A673 (cell line): ENCODE results near the gene PID1. TPM values are rescaled to one million over a fixed set of nuclear protein-coding genes. Genes with fewer than 3 reads are reported as not detected.

Experiments
- BruUV-seq: library from RNA; stranded (reverse); fragments of 400-500 nt; replicated peaks from 2 replicates; lab custom pipeline; 2021; lab: Mats Ljungman, UMichigan
- CTCF ChIA-PET: fragments of 300-600 bp; sonication (Branson Sonifier 250); formaldehyde crosslinking; loops from one replicate; lab custom pipeline; 2022; ENCODE audit warnings: antibody characterized with exemption; lab: Charles Lee
- POLR2A ChIA-PET: fragments of 300-600 bp; sonication (Branson Sonifier 250); formaldehyde crosslinking; loops from one replicate; lab custom pipeline; 2022; ENCODE audit warnings: antibody characterized with exemption; ENCODE audit not compliant: low non-redundant PET; lab: Charles Lee
- DNase-seq: peaks from one replicate; pipeline ENCODE4 v3.0.0-alpha.2; 2015; ENCODE audit warnings: low spot score
- H3K27ac ChIP-seq: fragments of 200-600 bp; sonication (generic); 2 replicates; pipeline ENCODE4 v1.5.1; 2016; ENCODE audit warnings: mixed run types, low read depth, mild to moderate bottlenecking, mixed read lengths, antibody characterized with exemption, low read length; ENCODE audit not compliant: poor library complexity, severe bottlenecking
- H3K27me3 ChIP-seq: fragments of 200-600 bp; sonication (generic); replicated peaks from 2 replicates; pipeline ENCODE4 v1.6.1; 2017; ENCODE audit warnings: mixed run types, low read depth, mild to moderate bottlenecking, mixed read lengths, antibody characterized with exemption, low read length; ENCODE audit not compliant: insufficient read depth, poor library complexity
- H3K36me3 ChIP-seq: fragments of 200-600 bp; sonication (generic); 2 replicates; pipeline ENCODE4 v1.6.1; 2016; ENCODE audit warnings: mixed run types, mild to moderate bottlenecking, mixed read lengths, antibody characterized with exemption, low read length; ENCODE audit not compliant: insufficient read depth, poor library complexity, severe bottlenecking
- H3K4me1 ChIP-seq: fragments of 200-600 bp; sonication (generic); 2 replicates; pipeline ENCODE4 v1.6.1; 2017; ENCODE audit warnings: mixed run types, mild to moderate bottlenecking, mixed read lengths, antibody characterized with exemption, low read length; ENCODE audit not compliant: insufficient read depth, poor library complexity, severe bottlenecking
- H3K4me3 ChIP-seq: fragments of 200-600 bp; sonication (generic); 2 replicates; pipeline ENCODE4 v1.5.1; 2016; ENCODE audit warnings: low read depth, mixed run types, mild to moderate bottlenecking, mixed read lengths, low read length; ENCODE audit not compliant: poor library complexity, severe bottlenecking
- H3K9me3 ChIP-seq: fragments of 200-600 bp; sonication (generic); 2 replicates; pipeline ENCODE4 v1.6.1; 2016; ENCODE audit warnings: mixed run types, low read depth, mild to moderate bottlenecking, mixed read lengths, antibody characterized with exemption, low read length; ENCODE audit not compliant: poor library complexity, severe bottlenecking
- EZH2 ChIP-seq: fragments of 200-600 bp; sonication (generic); IDR thresholded peaks from 2 replicates; pipeline ENCODE4 v1.6.1; 2017; ENCODE audit warnings: borderline replicate concordance, low read depth, mild to moderate bottlenecking, mixed read lengths, antibody characterized with exemption, low read length; ENCODE audit not compliant: poor library complexity, severe bottlenecking
- intact Hi-C: fragments of 100-400 bp; cut with micrococcal nuclease; formaldehyde crosslinking; loops from one replicate; pipeline ENCODE4 v1.10.0; 2022; ENCODE audit not compliant: unreplicated experiment
- total RNA-seq: library from RNA; stranded (reverse); gene quantifications from 2 replicates; pipeline ENCODE4 v1.2.3, GENCODE V29; 2021
- TF ChIP-seq, protein P1 (sequence below): fragments of 300-800, 200-600 bp; sonication (generic); conservative IDR thresholded peaks from 2 replicates; pipeline ENCODE4 v1.5.1; 2017; ENCODE audit warnings: low read depth, mild to moderate bottlenecking, antibody characterized with exemption, low read length, moderate library complexity, mixed read lengths

The PID1 gene
- total RNA-seq, 1 experiment from 2014 or later, result 1.5 TPM

DNA sequence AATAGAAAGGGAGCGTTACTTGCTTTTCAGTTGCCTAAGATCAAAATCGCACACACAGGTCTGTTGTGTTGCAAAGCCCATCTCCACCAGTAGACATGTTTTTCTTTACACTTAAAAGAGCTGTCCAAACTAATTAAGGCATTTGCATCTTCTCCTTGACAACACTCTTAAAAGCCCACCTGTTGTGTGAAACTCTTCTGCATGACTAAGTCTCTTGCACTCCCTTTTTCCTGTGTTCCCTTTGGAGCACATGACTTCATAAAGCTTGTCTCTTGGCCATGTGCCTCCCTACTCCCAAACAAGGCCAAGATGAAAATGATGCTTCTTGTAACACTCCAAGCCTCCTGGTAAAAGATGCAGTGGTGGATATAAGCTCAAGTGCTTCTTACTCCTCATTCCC, 26.1 kb downstream of the PID1 start:
- H3K27me3 ChIP-seq, result no peaks in the 10 kb centered on the region
- no peaks in the 10 kb centered on the region for H3K4me1 ChIP-seq
- POLR2A ChIA-PET, result no interaction called here
- CTCF ChIA-PET, result no interaction called here
- no peak overlapping the region for H3K27ac ChIP-seq
- H3K4me3 ChIP-seq, result no peak overlapping the region
- no peak for DNase-seq
- intact Hi-C loops, result no loop called here
- H3K36me3 ChIP-seq, result no peaks in the 10 kb centered on the region
- no peak for TF ChIP-seq EZH2
- TF ChIP-seq, protein P1, sequence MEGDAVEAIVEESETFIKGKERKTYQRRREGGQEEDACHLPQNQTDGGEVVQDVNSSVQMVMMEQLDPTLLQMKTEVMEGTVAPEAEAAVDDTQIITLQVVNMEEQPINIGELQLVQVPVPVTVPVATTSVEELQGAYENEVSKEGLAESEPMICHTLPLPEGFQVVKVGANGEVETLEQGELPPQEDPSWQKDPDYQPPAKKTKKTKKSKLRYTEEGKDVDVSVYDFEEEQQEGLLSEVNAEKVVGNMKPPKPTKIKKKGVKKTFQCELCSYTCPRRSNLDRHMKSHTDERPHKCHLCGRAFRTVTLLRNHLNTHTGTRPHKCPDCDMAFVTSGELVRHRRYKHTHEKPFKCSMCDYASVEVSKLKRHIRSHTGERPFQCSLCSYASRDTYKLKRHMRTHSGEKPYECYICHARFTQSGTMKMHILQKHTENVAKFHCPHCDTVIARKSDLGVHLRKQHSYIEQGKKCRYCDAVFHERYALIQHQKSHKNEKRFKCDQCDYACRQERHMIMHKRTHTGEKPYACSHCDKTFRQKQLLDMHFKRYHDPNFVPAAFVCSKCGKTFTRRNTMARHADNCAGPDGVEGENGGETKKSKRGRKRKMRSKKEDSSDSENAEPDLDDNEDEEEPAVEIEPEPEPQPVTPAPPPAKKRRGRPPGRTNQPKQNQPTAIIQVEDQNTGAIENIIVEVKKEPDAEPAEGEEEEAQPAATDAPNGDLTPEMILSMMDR, result no peak
- no TSS peak for BruUV-seq
- peaks cover 4% of the 10 kb centered on the region for H3K9me3 ChIP-seq

DNA sequence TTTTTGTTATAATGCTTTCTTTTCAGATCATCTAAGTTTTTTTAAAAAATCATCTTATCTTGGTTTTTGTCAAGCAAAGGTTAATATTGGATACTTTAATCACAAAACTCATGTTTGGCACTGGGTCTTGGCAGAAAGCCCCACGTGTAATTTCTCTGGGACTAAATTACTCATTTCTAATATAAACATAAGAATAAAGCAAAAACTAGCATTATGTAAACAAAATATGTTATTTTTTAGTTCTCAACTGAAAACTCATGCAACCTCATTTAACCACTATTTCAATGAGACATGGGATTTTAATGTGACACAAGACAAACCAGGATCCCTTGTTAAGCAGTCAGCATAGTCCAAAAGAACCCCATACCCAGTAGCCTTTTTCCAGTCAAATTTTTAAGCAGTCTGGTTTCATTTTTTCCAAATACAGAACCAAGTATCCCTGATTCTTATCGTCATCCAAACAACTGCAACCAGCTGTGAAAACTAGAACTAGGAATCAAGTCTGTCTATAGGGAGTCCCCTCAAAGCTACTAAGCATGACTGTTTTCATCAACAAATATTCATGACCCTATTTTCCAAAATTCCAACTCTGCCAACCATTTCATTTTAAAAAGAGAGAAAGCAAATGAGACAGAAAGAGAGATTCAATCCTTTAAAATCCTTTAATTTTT, 27.1 kb downstream of the PID1 start:
- ChIA-PET POLR2A (no interaction called here), CTCF (no interaction called here)
- Histone ChIP-seq H3K27me3 (no peaks in the 10 kb centered on the region), H3K9me3 (peaks cover 4% of the 10 kb centered on the region), H3K27ac (no peak overlapping the region), H3K4me3 (no peak overlapping the region), H3K36me3 (no peaks in the 10 kb centered on the region), H3K4me1 (no peaks in the 10 kb centered on the region)
- intact Hi-C loops, result no loop called here
- DNase-seq, result no peak
- BruUV-seq, result no TSS peak
- no peak for TF ChIP-seq EZH2
- TF ChIP-seq, protein P1, result no peak

DNA sequence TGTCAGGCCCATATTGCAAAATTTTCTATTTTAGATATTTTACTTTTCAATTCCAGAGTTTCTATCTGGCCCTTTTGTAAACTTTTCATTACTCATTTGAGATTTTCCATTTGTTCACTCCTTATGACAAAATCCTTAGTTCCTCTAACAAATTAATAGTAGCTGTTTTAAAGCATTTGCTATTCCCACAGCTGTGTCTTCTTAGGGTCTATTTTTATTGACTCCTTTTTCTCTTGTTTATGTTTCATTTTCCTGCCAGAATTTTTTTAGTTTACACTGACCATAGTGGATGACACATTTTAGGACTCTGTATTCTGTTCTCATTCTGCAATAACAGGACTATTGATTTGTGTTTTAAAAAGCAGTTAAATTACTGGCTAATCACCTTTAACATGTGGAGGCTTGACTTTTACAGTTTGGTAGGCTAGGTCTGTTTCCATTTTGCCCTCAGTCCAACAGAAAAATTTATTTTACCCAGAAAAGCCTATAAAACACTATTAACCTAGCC, 30.0 kb downstream of the PID1 start:
- no peak for DNase-seq
- H3K27ac ChIP-seq, result no peak overlapping the region
- BruUV-seq, result no TSS peak
- no peak overlapping the region for H3K4me3 ChIP-seq
- intact Hi-C loops, result no loop called here
- H3K27me3 ChIP-seq, result no peaks in the 10 kb centered on the region
- H3K4me1 ChIP-seq, result no peaks in the 10 kb centered on the region
- no peaks in the 10 kb centered on the region for H3K36me3 ChIP-seq
- TF ChIP-seq, protein P1, result no peak
- no peak for TF ChIP-seq EZH2
- H3K9me3 ChIP-seq, result peaks cover 4% of the 10 kb centered on the region
- POLR2A ChIA-PET, result no interaction called here
- CTCF ChIA-PET, result no interaction called here
